ENCODE results near the gene PTRHD1.

DNA sequence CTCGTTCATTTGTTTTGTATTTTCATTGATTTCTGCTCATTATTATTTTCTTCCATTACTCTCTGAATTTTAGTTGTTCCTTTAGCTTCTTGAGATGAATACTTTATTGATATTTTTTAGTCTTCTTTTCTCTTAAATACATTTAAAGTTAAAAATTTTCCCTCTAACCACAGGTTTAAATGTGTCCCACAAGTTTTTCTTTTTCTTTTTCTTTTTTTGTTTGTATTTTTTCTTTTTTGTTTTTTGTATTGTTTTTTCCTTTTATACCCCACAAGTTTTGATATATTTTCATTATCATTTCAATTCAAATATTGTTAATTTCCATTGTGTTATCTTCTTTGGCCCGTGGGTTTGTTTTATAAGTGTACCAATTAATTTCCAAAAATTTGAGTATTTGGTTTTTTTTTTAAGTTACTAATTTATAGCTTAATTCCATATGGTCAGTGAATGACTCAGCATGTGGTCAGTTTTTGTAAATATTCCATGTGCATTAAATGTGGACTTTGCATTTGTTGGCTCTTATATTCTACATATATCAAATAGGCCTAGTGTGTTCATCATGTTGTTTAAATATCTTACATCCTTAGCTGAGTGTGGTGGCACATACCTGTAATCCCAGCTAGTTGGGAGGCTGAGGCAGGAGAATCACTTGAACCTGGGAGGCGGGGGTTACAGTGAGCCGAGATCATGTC, 16.3 kb upstream of the PTRHD1 start:
- TF ChIP-seq, protein P1, sequence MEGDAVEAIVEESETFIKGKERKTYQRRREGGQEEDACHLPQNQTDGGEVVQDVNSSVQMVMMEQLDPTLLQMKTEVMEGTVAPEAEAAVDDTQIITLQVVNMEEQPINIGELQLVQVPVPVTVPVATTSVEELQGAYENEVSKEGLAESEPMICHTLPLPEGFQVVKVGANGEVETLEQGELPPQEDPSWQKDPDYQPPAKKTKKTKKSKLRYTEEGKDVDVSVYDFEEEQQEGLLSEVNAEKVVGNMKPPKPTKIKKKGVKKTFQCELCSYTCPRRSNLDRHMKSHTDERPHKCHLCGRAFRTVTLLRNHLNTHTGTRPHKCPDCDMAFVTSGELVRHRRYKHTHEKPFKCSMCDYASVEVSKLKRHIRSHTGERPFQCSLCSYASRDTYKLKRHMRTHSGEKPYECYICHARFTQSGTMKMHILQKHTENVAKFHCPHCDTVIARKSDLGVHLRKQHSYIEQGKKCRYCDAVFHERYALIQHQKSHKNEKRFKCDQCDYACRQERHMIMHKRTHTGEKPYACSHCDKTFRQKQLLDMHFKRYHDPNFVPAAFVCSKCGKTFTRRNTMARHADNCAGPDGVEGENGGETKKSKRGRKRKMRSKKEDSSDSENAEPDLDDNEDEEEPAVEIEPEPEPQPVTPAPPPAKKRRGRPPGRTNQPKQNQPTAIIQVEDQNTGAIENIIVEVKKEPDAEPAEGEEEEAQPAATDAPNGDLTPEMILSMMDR (IDR thresholded peaks at IDR 0.05) = no peak
- no peak for TF ChIP-seq EZH2 (IDR thresholded peaks at IDR 0.05; ENCODE audit: borderline replicate concordance, insufficient read depth, low read depth, low read length, poor library complexity, severe bottlenecking)
